Gastroesophageal sphincter (tissue), 3 donors: ENCODE data around the gene DDRGK1.

Experiments used
- CTCF ChIP-seq, 4 experiments: fragments of 200-600 bp in 2 of 4; fragments of 450-650 bp in 2 of 4; sonication (generic) in 1 of 4; IDR thresholded peaks; one replicate each; pipeline ENCODE4 v1.5.1; 2017 to 2019; ENCODE audit warnings: antibody characterized with exemption in 4 of 4, mild to moderate bottlenecking in 2 of 4, moderate library complexity in 2 of 4
- POLR2A ChIP-seq, 2 donors: fragments of 450-650 bp; IDR thresholded peaks; one replicate each; pipeline ENCODE4 v1.6.1; 2017; ENCODE audit warnings: antibody characterized with exemption in 2 of 2, mild to moderate bottlenecking in 2 of 2, moderate library complexity in 1 of 2
- POLR2AphosphoS5 ChIP-seq: sonication (generic); formaldehyde crosslinking; IDR thresholded peaks from one replicate; pipeline ENCODE4 v1.6.1; 2017; ENCODE audit warnings: antibody characterized with exemption

GRCh38 chr20:3160418-3160817 lies 44.1 kb downstream of the DDRGK1 start:
- no peak for TF ChIP-seq CTCF (IDR thresholded peaks at IDR 0.05)
- no peak for TF ChIP-seq POLR2A (IDR thresholded peaks at IDR 0.05)
- TF ChIP-seq POLR2AphosphoS5, result no peak
